Fibroblast of skin of right quadriceps (primary cell): ENCODE data around the gene TBX4.

ENCODE experiments used
- DNase-seq: peaks from one replicate; pipeline ENCODE4 v3.0.0-alpha.2; 2013

The TBX4 gene

GRCh38 chr17:61534414-61534813 is 82.2 kb downstream of the TBX4 start:
- DNase-seq, result no peak
